Measurements from ENCODE around the gene SULT4A1.

The SULT4A1 gene

GRCh38 chr22:43827926-43828724, 34.2 kb downstream of the SULT4A1 start:
- H3K36me3 Mint-ChIP-seq (ENCODE audit: low read depth): no peaks in the 10 kb centered on the region
- DNase-seq (ENCODE audit: low spot score): no peak

GRCh38 chr22:43827003-43827735, 35.1 kb downstream of the SULT4A1 start:
- Mint-ChIP-seq H3K4me1 (ENCODE audit: low read depth) (no peaks in the 10 kb centered on the region), H3K27me3 (ENCODE audit: low read depth) (peaks cover 2% of the 10 kb centered on the region), H3K27ac (no peak overlapping the region), H3K4me3 (no peak overlapping the region), H3K9me3 (no peaks in the 10 kb centered on the region), H3K36me3 (ENCODE audit: low read depth) (no peaks in the 10 kb centered on the region)
- DNase-seq (ENCODE audit: low spot score): no peak

More at GRCh38 chr22:43827926-43828724, 34.2 kb downstream of the SULT4A1 start:
- H3K27ac Mint-ChIP-seq: no peak overlapping the region
- no peaks in the 10 kb centered on the region for H3K4me1 Mint-ChIP-seq (ENCODE audit: low read depth)
- H3K9me3 Mint-ChIP-seq: no peaks in the 10 kb centered on the region
- H3K4me3 Mint-ChIP-seq: no peak overlapping the region
- H3K27me3 Mint-ChIP-seq (ENCODE audit: low read depth): peaks cover 2% of the 10 kb centered on the region

- Mint-ChIP-seq H3K9me3 (no peaks in the 10 kb centered on the region), H3K27me3 (ENCODE audit: low read depth) (peaks cover 2% of the 10 kb centered on the region), H3K4me1 (ENCODE audit: low read depth) (no peaks in the 10 kb centered on the region), H3K4me3 (no peak overlapping the region), H3K36me3 (ENCODE audit: low read depth) (no peaks in the 10 kb centered on the region), H3K27ac (no peak overlapping the region)
- no peak for DNase-seq (ENCODE audit: low spot score)
These were observed 35.9 kb downstream of the SULT4A1 start for GRCh38 chr22:43826142-43827002.

GRCh38 chr22:43825651-43826050, 36.7 kb downstream of the SULT4A1 start:
- Mint-ChIP-seq H3K27me3 (ENCODE audit: low read depth) (peaks cover 2% of the 10 kb centered on the region), H3K4me1 (ENCODE audit: low read depth) (no peaks in the 10 kb centered on the region), H3K27ac (no peak overlapping the region), H3K4me3 (no peak overlapping the region), H3K36me3 (ENCODE audit: low read depth) (no peaks in the 10 kb centered on the region), H3K9me3 (no peaks in the 10 kb centered on the region)
- DNase-seq (ENCODE audit: low spot score): no peak

- DNase-seq (ENCODE audit: low spot score): no peak
- no peak overlapping the region for H3K27ac Mint-ChIP-seq
- no peaks in the 10 kb centered on the region for H3K9me3 Mint-ChIP-seq
- H3K4me3 Mint-ChIP-seq: no peak overlapping the region
- H3K4me1 Mint-ChIP-seq (ENCODE audit: low read depth): no peaks in the 10 kb centered on the region
- H3K27me3 Mint-ChIP-seq (ENCODE audit: low read depth): peaks cover 2% of the 10 kb centered on the region
- no peaks in the 10 kb centered on the region for H3K36me3 Mint-ChIP-seq (ENCODE audit: low read depth)
These were observed 37.4 kb downstream of the SULT4A1 start for GRCh38 chr22:43824724-43825420.

GRCh38 chr22:43823911-43824665, 38.2 kb downstream of the SULT4A1 start:
- no peak overlapping the region for H3K27ac Mint-ChIP-seq
- DNase-seq (ENCODE audit: low spot score): no peak
- peaks cover 2% of the 10 kb centered on the region for H3K27me3 Mint-ChIP-seq (ENCODE audit: low read depth)

GRCh38 chr22:43823353-43823908, 38.9 kb downstream of the SULT4A1 start:
- H3K4me1 Mint-ChIP-seq (ENCODE audit: low read depth): no peaks in the 10 kb centered on the region
- no peaks in the 10 kb centered on the region for H3K36me3 Mint-ChIP-seq (ENCODE audit: low read depth)
- H3K9me3 Mint-ChIP-seq: no peaks in the 10 kb centered on the region
- DNase-seq (ENCODE audit: low spot score): no peak
- no peak overlapping the region for H3K4me3 Mint-ChIP-seq
- H3K27me3 Mint-ChIP-seq (ENCODE audit: low read depth): peaks cover 2% of the 10 kb centered on the region
- no peak overlapping the region for H3K27ac Mint-ChIP-seq

More at GRCh38 chr22:43823911-43824665, 38.2 kb downstream of the SULT4A1 start:
- no peaks in the 10 kb centered on the region for H3K9me3 Mint-ChIP-seq
- no peaks in the 10 kb centered on the region for H3K36me3 Mint-ChIP-seq (ENCODE audit: low read depth)
- H3K4me3 Mint-ChIP-seq: no peak overlapping the region
- no peaks in the 10 kb centered on the region for H3K4me1 Mint-ChIP-seq (ENCODE audit: low read depth)

- H3K27me3 Mint-ChIP-seq (ENCODE audit: low read depth): peaks cover 2% of the 10 kb centered on the region
- no peak overlapping the region for H3K4me3 Mint-ChIP-seq
- H3K4me1 Mint-ChIP-seq (ENCODE audit: low read depth): no peaks in the 10 kb centered on the region
- no peaks in the 10 kb centered on the region for H3K9me3 Mint-ChIP-seq
- no peaks in the 10 kb centered on the region for H3K36me3 Mint-ChIP-seq (ENCODE audit: low read depth)
- DNase-seq (ENCODE audit: low spot score): no peak
- no peak overlapping the region for H3K27ac Mint-ChIP-seq
These were observed 40.5 kb downstream of the SULT4A1 start for GRCh38 chr22:43821606-43822425.

GRCh38 chr22:43820651-43821305, 41.5 kb downstream of the SULT4A1 start:
- Mint-ChIP-seq H3K4me3 (no peak overlapping the region), H3K36me3 (ENCODE audit: low read depth) (no peaks in the 10 kb centered on the region), H3K4me1 (ENCODE audit: low read depth) (no peaks in the 10 kb centered on the region)

GRCh38 chr22:43819931-43820640, 42.2 kb downstream of the SULT4A1 start:
- DNase-seq (ENCODE audit: low spot score): no peak
- Mint-ChIP-seq H3K27me3 (ENCODE audit: low read depth) (peaks cover 2% of the 10 kb centered on the region), H3K4me3 (no peak overlapping the region), H3K9me3 (no peaks in the 10 kb centered on the region), H3K27ac (no peak overlapping the region), H3K36me3 (ENCODE audit: low read depth) (peaks cover under 1% of the 10 kb centered on the region), H3K4me1 (ENCODE audit: low read depth) (no peaks in the 10 kb centered on the region)

More at GRCh38 chr22:43820651-43821305, 41.5 kb downstream of the SULT4A1 start:
- no peaks in the 10 kb centered on the region for H3K9me3 Mint-ChIP-seq
- DNase-seq (ENCODE audit: low spot score): no peak
- peaks cover 2% of the 10 kb centered on the region for H3K27me3 Mint-ChIP-seq (ENCODE audit: low read depth)
- no peak overlapping the region for H3K27ac Mint-ChIP-seq

GRCh38 chr22:43819421-43819921, 42.8 kb downstream of the SULT4A1 start:
- H3K27ac Mint-ChIP-seq: no peak overlapping the region
- peaks cover under 1% of the 10 kb centered on the region for H3K4me1 Mint-ChIP-seq (ENCODE audit: low read depth)
- peaks cover 5% of the 10 kb centered on the region for H3K36me3 Mint-ChIP-seq (ENCODE audit: low read depth)
- peaks cover under 1% of the 10 kb centered on the region for H3K27me3 Mint-ChIP-seq (ENCODE audit: low read depth)
- no peak overlapping the region for H3K4me3 Mint-ChIP-seq
- no peaks in the 10 kb centered on the region for H3K9me3 Mint-ChIP-seq
- DNase-seq (ENCODE audit: low spot score): no peak

Data from T-helper 2 cell treated with Interferon-gamma antibody and Interleukin-4, amounts not matched to agents 5 μg/mL and 100 μg/mL, for 36 hours (primary cell).